HEK293 (cell line): ENCODE results near the gene DYDC2.

Experiments used
- CTCF ChIP-seq: fragments of 450-650 bp; formaldehyde crosslinking; IDR thresholded peaks from 2 replicates; pipeline ENCODE4 v1.5.1; 2016; ENCODE audit warnings: missing biosample characterization, missing genetic modification characterization
- KLF10 ChIP-seq: fragments of 450-650 bp; IDR thresholded peaks from 2 replicates; pipeline ENCODE4 v1.5.1; 2018; ENCODE audit warnings: missing biosample characterization, mild to moderate bottlenecking, missing genetic modification characterization
- PATZ1 ChIP-seq: fragments of 450-650 bp; formaldehyde crosslinking; IDR thresholded peaks from 2 replicates; pipeline ENCODE4 v1.5.1; 2016; ENCODE audit warnings: missing biosample characterization, missing genetic modification characterization
- SALL2 ChIP-seq: fragments of 450-650 bp; formaldehyde crosslinking; IDR thresholded peaks from 2 replicates; pipeline ENCODE4 v1.5.0; 2017; ENCODE audit warnings: missing biosample characterization, mild to moderate bottlenecking, missing genetic modification characterization, borderline replicate concordance
- ZBTB11 ChIP-seq: fragments of 450-650 bp; formaldehyde crosslinking; conservative IDR thresholded peaks from 2 replicates; pipeline ENCODE4 v1.5.1; 2016; ENCODE audit warnings: low read depth, missing biosample characterization, missing genetic modification characterization
- ZBTB44 ChIP-seq: fragments of 450-650 bp; IDR thresholded peaks from 2 replicates; pipeline ENCODE4 v1.5.1; 2018; ENCODE audit warnings: missing biosample characterization, mild to moderate bottlenecking, missing genetic modification characterization
- ZNF354C ChIP-seq: fragments of 450-650 bp; formaldehyde crosslinking; IDR thresholded peaks from 2 replicates; pipeline ENCODE4 v1.5.1; 2016; ENCODE audit warnings: missing biosample characterization, missing genetic modification characterization, low read depth, borderline replicate concordance
- ZNF510 ChIP-seq: fragments of 450-650 bp; formaldehyde crosslinking; IDR thresholded peaks from 2 replicates; pipeline ENCODE4 v1.5.1; 2018; ENCODE audit warnings: mild to moderate bottlenecking, missing genetic modification characterization, missing biosample characterization; ENCODE audit not compliant: insufficient replicate concordance
- ZNF596 ChIP-seq: fragments of 450-650 bp; IDR thresholded peaks from 2 replicates; pipeline ENCODE4 v1.5.0; 2018; ENCODE audit warnings: missing biosample characterization, mild to moderate bottlenecking, missing genetic modification characterization, moderate library complexity
- ZNF660 ChIP-seq: fragments of 450-650 bp; IDR thresholded peaks from 2 replicates; pipeline ENCODE4 v1.5.1; 2018; ENCODE audit warnings: missing biosample characterization, mild to moderate bottlenecking, missing genetic modification characterization

GRCh38 chr10:80324086-80324485, 32.5 kb upstream of the DYDC2 start:
- no peak for TF ChIP-seq PATZ1 (tag by site-specific recombination)
- TF ChIP-seq CTCF (tag by site-specific recombination): no peak
- TF ChIP-seq ZNF596 (tag by site-specific recombination): no peak
- TF ChIP-seq KLF10 (tag by site-specific recombination): no peak
- no peak for TF ChIP-seq ZNF510 (tag by site-specific recombination)
- no peak for TF ChIP-seq ZNF354C (tag by site-specific recombination)
- no peak for TF ChIP-seq ZBTB44 (tag by site-specific recombination)
- no peak for TF ChIP-seq ZBTB11 (tag by site-specific recombination)
- no peak for TF ChIP-seq ZNF660 (tag by site-specific recombination)
- TF ChIP-seq SALL2: no peak
